ENCODE data around the gene PSMD11.

PSMD11 gene

DNA sequence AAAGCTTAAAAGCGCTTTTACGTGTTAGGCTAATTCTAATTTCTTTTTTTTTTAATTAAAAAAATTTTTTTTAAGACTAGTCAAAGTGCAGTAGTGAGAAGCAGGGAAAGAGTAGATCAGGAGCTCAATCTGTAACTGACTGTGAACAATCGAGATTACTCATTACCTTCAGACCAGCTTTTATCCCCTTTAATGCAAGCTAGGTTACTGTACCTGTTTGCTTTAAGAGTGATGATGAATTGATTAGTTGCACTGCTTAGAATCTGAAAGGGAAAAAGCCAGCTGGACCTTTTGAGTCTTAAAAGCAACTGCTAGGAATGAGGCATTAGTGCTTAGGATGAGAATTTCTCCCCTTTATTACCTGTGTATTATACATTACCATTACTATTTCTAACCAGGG, 19.0 kb downstream of the PSMD11 start:
- DNase-seq (ENCODE audit: low read depth in 3 of 3, low spot score in 1 of 3) = no peak

GRCh38 chr17:32464374-32464773, 20.1 kb downstream of the PSMD11 start:
- DNase-seq (ENCODE audit: low read depth in 3 of 3, low spot score in 1 of 3) = no peak

DNA sequence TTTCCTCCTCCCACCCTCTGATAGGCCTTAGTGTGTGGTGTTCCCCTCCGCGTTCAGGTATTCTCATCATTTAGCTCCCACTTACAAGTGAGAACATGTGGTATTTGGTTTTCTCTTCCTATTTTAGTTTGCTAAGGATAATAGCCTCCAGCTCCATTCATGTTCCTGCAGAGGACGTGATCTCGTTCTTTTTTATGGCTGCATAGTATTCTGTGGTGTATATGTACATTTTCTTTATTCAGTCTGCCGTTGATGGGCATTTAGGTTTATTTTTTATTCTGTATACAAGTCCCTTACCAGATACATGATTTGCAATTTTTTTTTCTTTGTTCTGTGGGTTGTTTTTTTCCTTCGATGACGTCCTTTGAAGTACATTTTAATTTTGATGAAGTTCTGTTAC, 23.6 kb downstream of the PSMD11 start:
- no peak for DNase-seq (ENCODE audit: low read depth in 3 of 3, low spot score in 1 of 3)

DNA sequence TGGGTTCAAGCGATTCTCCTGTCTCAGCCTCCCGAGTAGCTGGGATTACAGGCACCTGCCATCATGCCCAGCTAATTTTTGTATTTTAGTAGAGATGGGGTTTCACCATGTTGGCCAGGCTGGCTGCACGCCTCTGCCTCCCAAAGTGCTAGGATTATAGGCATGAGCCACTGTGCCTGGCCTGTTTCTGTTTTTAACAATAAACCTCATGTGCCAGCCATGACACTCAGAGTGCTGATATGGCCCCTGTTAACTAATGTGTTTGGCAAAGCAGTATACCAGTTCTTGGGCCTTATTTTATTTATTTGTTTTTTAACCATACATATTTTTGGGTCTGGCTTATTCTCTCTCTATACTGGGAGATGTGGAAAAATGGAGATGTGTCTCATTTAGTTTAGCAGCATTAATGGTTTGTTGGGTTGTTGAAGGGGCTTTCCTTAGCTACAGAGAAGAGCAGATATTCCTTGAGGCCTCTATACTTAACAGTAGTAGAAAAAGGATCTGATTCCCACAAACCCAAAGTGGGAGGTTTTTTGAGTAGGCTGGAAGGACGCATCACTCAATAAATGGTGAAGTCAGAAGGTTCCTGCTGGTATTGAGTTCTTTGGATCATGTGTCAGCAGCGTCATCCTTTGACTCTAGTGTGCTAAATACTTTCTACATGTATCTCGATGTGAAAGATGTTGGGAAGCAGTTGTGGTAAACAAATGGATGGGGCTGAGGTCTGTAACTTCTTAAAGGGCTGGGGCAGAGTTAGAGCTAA, 26.3 kb downstream of the PSMD11 start:
- no peak for DNase-seq (ENCODE audit: low read depth in 3 of 3, low spot score in 1 of 3)

DNA sequence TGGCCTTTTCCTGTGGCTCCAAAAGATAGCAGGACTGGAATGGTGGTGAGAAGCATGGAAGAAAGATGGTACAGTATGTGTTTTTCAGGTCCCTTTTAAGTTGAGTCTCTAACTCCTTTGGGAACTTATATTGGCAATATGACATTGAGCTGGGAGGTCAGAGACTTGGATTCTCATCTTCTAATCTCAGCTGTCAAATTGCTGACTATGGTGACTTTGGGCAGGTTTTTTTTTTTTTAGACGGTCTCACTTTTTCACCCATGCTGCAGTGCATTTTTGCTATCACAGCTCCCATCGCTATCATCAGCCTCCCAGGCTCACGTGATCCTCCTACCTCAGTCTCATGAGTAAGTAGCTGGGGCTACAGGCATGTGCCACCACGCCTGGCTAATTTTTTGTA, 27.3 kb downstream of the PSMD11 start:
- DNase-seq (ENCODE audit: low read depth in 3 of 3, low spot score in 1 of 3) = no peak

DNA sequence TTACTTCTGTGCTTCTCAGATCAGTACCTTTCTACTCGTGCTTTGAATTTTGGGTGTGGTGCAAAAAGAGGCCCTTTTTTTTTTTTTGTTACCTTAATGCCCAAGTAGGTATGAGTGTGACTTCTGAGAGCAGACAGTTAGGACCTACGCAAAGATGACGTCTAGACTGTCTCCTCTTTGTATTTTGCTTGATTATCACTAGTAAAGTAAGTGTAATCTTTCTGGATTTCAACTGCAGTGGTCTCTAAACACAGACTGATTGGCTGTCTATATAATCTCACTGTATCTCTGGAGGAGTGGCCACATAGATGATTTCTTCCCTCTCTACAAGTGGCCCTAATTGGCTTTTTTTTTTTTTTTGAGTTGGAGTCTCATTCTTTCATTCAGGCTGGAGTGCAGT, 30.9 kb downstream of the PSMD11 start:
- DNase-seq (ENCODE audit: low read depth in 3 of 3, low spot score in 1 of 3) = no peak

GRCh38 chr17:32477220-32477619, 32.9 kb downstream of the PSMD11 start:
- no peak for DNase-seq (ENCODE audit: low read depth in 3 of 3, low spot score in 1 of 3)

- DNase-seq (ENCODE audit: low read depth in 3 of 3, low spot score in 1 of 3) = no peak
Measured at GRCh38 chr17:32479074-32479617, 34.8 kb downstream of the PSMD11 start.

DNA sequence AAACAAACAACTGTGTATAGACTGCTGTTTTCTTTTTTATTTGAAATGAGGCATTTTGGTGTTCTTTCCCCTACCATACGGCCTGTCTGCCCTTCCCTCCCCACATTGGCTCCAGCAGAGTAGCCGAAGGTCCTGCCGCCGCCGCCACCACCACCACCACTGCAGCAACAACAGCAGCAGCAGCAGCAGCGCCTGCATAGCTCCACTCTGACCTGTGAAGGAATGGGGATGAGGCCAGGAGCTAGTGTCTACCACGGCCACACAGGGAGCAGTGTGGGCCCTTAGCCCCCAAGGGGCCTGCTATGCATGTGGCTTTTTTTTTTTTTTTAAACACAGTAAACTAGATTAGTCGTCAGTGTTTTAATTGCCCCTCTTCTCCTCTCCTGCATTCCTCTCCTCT, 36.9 kb downstream of the PSMD11 start:
- DNase-seq (ENCODE audit: low read depth in 3 of 3, low spot score in 1 of 3) = no peak

DNA sequence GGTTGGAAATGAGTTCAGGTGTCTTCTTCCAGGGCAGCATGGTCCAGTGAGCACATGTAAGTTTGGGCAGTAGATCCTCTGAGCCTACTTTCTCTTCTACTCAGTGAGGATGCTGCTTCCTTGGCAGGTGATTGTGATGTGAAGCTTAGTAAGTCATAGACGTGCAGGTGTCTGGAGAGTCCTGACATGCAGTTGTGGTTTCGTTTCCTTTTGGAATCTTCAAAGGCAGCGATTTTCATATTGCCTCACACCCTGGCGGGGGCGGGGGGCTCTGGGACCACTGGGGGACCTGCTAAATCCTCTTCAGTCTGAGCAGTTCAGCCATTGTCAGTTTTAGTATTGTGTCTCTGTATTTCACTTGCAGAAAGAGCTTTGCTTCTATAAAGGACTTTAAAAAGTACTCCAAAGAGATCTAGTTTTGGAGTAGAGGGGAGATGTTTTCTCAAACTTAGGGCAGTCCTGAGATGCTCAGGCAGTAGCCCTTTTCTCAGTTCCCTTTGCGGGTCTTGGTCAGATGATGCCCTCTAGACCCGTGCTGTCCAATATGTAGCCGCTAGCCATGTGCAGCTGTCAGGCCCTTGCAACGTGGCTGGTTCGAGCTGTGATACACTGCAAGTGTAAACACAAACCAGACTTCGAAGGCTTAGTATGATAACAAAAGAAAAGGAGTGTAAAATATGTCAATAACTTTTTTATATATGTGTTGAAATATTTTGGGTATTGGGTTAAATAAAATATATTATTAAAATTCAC, 38.4 kb downstream of the PSMD11 start:
- DNase-seq (ENCODE audit: low read depth in 3 of 3, low spot score in 1 of 3) = no peak

DNA sequence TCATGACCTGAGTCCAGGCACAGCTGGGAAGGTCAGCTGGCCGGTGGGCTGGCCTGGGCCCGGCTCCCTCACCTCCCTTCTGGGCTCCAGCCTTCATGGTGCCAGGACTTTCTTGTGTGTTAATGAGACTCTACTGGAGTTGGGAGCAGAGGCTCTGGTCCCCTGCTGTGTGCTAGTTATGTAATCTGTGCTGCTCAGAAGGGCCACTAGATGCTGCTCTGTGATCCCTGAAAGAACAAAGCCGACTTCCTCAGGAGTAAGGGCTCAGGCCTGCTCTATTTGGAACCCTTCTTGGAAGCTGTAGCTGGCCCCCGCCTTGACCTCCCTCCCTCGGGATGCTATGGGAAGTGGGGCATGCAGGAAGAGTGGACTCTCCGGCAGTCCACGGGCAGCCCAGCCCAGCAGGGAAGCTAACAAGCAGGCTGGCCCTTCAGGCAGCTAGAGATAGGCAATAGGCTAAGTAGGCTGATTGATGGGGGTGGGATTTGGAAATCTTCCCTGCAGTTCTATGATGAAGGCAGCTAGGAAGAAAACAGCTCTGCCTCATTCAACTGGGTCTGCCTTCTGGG, 39.2 kb downstream of the PSMD11 start:
- no peak for DNase-seq (ENCODE audit: low read depth in 3 of 3, low spot score in 1 of 3)

DNA sequence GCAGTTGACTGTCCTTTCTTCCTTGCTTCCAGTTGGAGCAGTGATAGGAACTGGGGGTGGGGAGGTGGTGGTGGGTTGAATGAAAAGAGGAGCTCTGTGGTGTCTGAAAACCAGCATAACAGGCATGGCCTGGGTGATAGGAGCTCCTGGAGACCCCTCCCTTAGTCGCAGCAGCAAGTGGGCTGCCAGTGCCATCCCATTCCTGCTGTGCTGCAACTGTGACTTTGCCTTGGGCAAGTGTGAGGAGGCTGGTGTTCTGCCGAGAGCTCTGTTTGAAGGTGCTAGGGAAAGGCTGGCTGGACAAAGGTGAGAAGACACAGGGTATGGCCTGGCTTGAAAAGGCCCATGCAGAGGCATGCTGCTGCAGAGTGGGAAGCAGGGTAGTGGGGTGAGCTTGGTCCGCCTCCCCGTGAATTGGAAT, 39.7 kb downstream of the PSMD11 start:
- DNase-seq (ENCODE audit: low read depth in 3 of 3, low spot score in 1 of 3) = no peak

- no peak for DNase-seq (ENCODE audit: low read depth in 3 of 3, low spot score in 1 of 3)
Measured at GRCh38 chr17:32484628-32485027, 40.3 kb downstream of the PSMD11 start.

GRCh38 chr17:32485261-32486110, 41.2 kb downstream of the PSMD11 start:
- DNase-seq (ENCODE audit: low read depth in 3 of 3, low spot score in 1 of 3) = no peak

GRCh38 chr17:32486111-32486700, 41.9 kb downstream of the PSMD11 start:
- DNase-seq (ENCODE audit: low read depth in 3 of 3, low spot score in 1 of 3) = peak in 2 of 3 donors; percentile 43 to 58

GRCh38 chr17:32486701-32487472, 42.6 kb downstream of the PSMD11 start, which contains the start of gene CDK5R1:
Gene CDK5R1 (plus strand): TSS chr17:32486993. CDS start chr17:32487621, 628 bp downstream.
- DNase-seq (ENCODE audit: low read depth in 3 of 3, low spot score in 1 of 3) = peak; percentile 31 to 55 (median 47)

DNA sequence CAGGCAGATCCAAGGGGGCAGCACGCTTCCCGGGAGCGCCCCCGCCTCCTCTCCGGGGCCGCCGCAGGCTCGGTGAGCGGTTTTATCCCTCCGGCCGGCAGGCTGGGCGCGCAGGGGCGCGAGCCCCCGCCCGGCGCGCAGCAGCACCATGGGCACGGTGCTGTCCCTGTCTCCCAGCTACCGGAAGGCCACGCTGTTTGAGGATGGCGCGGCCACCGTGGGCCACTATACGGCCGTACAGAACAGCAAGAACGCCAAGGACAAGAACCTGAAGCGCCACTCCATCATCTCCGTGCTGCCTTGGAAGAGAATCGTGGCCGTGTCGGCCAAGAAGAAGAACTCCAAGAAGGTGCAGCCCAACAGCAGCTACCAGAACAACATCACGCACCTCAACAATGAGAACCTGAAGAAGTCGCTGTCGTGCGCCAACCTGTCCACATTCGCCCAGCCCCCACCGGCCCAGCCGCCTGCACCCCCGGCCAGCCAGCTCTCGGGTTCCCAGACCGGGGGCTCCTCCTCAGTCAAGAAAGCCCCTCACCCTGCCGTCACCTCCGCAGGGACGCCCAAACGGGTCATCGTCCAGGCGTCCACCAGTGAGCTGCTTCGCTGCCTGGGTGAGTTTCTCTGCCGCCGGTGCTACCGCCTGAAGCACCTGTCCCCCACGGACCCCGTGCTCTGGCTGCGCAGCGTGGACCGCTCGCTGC, 43.3 kb downstream of the PSMD11 start:
- no peak for DNase-seq (ENCODE audit: low read depth in 3 of 3, low spot score in 1 of 3)

GRCh38 chr17:32488177-32488542, 43.9 kb downstream of the PSMD11 start:
- DNase-seq (ENCODE audit: low read depth in 3 of 3, low spot score in 1 of 3) = no peak

- no peak for DNase-seq (ENCODE audit: low read depth in 3 of 3, low spot score in 1 of 3)
Measured at GRCh38 chr17:32488604-32489180, 44.4 kb downstream of the PSMD11 start.

Measured in stimulated activated CD4-positive, alpha-beta T cell treated with anti-CD3 and anti-CD28 coated beads, TNF-alpha, amount 100 ng/mL, for 1 hour (primary cell).